GM21723 (cell line): ENCODE results near the gene FAM161B.
"Not testable (repeated sequence)": the region's sequence is repeated elsewhere in the genome, so short reads cannot be mapped to it uniquely, and the experiment has no call there.

Experiments
- ATAC-seq: cut with Tn5 transposase; IDR thresholded peaks from one replicate; pipeline ENCODE4 v1.9.1; 2021; ENCODE audit warnings: mild to moderate bottlenecking, moderate library complexity; ENCODE audit not compliant: unreplicated experiment

Gene FAM161B

DNA sequence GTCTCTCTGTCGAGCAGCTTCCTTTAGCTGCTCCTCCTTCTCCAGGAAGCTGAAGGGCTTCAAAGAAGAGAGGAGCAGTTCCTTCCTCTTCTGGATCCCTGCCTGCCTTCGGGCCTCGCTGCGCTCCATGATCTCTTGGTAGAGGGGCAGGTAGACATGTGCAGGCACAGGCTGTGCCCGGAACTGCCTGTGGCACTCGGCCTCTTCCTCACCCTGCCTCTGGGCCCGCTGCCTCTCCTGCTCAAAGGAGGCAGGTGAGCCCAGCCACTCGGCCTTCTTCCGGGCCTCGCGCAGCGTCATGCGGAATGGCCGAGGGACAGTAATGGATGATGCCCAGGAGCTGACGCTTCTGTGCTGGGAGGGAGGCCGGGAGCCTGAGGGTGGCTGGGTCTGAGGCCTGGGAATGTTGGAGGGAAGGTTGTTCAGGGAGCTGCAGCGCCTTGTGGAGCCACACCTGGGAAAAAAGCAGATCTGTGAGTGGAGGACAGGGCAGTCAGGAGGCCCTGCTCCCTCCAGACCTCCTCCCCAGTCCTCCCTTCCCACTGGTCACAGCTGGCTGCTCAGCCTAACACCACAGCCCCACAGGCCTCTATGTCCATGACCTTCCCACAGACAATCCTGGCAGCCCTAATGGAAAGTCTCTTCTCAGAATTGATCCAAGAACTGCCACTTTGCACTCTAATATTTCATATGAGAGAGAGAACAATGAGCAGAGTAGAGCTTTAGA is 5.3 kb downstream of the FAM161B start:
- no peak for ATAC-seq

DNA sequence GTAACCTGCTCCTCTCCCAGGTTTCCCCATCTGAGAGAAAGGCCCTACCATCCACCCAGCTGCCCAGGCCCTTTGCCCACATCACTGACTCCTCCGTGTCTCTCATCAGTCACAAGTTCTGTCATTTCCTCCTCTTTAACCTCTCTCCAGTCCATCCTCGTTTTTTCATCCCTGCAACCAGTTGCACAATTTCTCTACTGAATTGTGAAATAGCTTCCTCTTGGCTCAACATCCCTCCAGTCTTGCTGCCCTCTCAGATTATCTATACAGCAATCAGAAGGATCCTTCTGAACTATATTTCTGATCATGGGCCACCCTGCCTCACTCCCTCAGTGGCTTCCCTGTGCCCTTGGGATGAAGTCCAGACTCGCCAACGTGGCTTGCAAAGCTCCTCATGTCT is 6.8 kb downstream of the FAM161B start:
- no peak for ATAC-seq

DNA sequence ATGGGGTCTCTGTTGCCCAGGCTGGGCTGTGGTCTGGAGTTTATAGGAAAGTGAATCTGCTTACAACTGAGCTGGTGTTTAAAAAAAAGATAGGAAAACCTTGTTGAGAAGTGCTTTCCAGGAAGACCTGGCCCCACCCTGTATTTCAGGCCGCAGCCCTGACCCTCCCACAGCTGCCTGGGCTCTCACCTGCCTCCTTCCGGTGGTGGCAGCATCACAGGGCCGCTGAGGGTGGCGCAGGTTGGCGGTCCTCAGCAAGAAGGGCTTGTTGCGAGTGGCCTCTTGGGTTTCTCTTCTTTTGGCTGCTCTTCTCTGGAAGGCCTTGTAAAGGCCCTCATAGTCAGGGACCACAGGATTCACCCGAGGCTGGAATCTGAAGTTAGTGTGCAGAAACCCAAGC is 7.7 kb downstream of the FAM161B start:
- ATAC-seq = no peak

DNA sequence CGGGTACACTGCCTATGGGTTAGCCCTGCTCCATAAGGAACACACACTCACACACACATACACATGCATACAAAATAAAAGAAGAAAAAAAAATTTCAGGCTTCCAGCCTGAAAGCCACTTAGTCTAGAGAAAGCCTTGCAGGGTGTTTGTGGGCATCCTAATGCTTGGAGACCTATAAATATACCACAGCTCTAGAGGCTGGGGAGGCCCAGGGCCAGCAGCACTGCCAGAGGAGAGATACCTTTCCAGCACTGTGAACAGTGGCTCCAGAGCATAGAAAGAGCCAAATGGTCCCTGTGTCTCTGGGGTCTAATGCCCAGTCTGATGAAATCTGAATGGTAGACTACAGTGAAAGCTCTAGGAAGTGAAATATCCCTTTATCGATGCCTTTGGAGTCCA is 12.9 kb downstream of the FAM161B start:
- ATAC-seq = no peak

DNA sequence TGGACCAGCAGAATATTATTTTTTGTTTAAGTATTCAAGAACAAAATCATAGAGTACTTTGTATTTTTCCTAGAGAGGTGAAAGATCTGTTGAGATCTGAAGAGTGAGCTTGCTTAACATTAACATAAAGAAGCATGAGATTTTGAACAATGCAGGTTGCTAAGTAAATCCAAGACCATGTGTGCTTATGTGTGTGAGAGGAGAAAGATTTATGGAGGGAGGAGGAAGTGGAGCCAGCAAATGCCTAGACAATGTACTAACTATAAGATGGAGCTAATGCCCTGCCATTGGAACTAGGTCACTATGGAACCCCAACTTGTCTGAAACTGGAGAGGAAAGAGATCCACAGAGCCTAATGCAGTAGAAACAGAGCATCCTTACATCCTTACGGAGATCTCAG is 13.3 kb downstream of the FAM161B start:
- no peak for ATAC-seq

DNA sequence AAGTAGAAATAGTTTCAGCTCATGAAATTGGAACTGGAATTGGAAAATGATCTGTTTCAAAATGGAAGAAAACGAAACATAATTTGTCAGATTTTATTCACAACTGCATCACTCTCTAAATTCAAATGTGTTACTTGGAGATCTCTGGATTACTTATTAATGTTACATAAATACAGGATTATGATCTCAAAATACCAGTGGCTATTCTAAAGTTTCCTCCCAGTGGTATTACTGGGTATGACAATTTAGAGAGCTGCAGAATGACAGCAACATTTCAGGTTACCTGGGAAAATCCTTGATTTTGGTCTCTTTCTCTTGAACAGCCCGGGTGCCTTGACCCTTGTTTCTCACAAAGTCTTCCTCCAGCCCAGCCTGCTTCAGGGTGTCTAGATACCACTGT is 14.2 kb downstream of the FAM161B start:
- ATAC-seq = no peak

DNA sequence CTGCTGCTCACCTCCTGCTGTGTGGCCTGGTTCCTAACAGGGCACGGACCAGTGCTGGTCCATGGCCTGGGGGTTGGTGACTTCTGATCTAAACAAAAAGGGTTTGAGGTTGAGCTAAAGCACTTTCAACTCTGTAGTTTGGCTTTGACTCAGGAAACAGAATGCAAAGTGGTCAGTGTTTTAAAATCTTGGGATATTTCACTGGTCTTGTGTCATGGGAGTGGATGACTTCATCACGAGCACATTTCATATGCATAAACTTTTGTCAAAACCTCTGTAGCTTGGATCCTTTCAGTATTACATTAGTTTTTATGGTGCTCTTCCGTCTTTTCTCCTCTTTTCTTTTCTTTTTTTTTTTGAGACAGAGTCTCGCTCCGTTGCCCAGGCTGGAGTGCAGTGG is 25.6 kb downstream of the FAM161B start:
- no peak for ATAC-seq

DNA sequence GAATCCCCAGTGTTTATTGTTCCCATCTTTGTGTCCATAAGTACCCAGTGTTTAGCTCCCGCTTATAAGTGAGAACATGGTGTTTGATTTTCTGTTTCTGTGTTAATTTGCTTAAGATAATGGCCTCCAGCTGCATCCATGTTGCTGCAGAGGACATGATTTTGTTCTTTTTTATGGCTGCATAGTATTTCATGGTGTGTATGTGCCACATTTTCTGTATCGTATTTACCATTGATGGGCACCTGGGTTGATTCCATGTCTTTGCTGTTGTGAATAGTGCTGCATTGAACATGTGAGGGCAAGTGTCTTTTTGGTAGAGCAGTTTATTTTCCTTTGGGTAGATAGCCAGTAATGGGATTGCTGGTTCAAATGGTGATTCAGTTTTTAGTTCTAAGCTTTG is 30.4 kb downstream of the FAM161B start:
- not testable (repeated sequence) for ATAC-seq

DNA sequence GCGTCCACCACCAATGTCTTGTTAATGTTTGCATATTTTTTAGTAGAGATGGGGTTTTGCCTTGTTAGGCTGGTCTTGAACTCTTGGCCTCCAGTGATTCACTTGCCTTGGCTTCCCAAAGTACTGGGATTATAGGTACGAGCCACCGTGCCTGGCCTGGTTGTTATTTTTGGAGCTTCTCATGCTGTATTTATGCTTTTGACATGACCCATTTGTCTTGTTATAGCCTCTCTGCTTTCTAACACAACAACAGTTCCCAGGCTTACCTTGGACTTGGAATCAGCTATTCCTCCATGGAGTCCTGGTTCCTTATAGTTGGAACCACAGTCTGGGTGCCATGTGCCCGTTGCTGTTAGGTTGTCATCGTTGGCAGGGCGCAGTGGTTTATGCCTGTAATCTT is 33.6 kb downstream of the FAM161B start:
- ATAC-seq = no peak

DNA sequence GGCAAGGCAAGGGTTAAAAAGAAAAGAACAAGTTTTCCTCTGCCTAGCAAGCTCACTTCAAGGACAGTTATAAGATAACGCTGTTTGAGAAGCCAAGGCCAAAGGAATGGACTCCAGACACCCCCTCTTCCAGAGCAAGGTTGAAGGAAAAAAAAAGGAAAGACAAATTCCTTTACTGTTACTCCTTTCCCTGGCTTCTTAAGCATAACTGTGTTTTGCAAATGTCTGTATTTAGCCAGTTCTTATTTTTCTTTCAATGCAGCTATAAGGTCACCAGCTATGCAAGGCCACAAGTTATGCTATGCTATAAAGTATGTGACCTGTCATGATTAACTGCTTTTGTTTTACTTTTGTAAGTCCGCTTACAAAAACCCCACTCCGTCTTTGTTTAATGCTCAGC is 36.6 kb downstream of the FAM161B start:
- no peak for ATAC-seq

DNA sequence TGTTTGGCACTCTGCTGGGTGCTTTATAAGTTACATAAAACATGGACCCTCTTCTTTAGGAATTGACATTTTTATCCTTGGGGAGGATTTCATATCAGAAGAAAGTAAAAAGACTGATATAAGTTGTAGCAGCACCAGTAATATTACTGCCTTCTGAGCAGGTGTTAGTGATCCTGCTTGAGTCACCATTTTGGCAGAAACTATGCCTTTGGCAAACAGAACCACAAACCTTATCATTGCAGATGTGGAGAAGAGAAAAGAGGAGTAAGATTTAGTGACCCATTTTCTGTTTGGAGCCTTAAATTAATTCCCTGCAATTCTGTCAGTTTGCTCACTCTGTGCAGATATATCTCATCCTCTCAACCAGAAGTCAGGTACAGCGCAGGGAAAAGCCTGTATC is 40.2 kb downstream of the FAM161B start:
- ATAC-seq = no peak

DNA sequence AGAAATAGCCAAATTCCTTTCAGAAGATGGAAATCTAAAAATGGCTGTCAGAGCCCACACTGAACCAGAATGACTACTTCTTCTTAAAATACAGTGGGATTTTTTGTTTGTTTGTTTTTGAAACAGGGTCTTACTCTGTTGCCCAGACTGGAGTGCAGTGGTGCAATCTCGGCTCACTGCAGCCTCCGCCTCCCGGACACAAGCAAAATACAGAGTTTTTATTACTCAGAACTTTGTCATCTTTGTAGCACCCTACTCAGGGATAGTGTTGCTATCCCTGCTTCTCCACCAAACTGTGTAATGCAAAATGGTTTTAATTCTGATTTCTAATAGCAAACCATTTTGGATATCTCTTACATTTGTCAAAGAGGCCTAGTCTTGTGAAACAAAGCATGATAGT is 46.9 kb downstream of the FAM161B start:
- ATAC-seq = no peak

DNA sequence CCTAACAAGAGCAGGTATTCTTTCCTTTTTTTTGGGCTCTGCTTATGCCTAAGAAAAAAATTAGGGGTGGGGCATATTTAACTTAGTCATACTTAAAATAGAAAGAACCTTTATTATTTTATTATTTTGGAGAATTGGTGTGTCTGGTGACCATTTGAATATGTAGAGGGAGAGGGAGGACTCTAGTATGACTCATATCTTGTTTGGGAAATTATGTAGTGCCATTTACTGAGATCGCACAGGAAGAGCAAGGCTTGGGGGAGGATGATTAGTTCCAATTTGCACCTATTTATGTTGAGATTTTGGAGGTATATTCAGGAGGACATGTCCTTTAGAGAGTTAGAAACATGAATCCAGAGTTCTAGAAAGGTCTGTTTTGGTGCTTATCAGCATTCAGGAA is 53.4 kb downstream of the FAM161B start:
- no peak for ATAC-seq

DNA sequence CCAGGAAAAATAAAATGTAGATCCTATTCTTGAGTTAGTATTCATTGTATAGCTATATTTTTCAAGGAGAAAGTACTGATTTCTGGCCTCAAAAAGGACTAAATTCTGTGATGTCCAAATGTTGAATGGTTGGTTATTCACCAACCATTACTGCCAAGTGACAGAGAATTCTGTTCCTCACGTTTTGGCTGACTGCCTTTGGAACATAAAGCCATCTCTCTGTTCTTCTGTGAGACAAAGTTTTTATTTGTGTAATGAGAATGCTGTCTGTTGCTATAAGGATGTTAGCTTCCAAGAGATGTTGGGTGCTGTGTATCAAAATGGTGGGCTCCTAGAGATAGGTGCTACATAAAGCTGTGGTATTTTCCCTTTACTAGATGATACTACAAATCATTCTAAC is 54.0 kb downstream of the FAM161B start:
- ATAC-seq = no peak

DNA sequence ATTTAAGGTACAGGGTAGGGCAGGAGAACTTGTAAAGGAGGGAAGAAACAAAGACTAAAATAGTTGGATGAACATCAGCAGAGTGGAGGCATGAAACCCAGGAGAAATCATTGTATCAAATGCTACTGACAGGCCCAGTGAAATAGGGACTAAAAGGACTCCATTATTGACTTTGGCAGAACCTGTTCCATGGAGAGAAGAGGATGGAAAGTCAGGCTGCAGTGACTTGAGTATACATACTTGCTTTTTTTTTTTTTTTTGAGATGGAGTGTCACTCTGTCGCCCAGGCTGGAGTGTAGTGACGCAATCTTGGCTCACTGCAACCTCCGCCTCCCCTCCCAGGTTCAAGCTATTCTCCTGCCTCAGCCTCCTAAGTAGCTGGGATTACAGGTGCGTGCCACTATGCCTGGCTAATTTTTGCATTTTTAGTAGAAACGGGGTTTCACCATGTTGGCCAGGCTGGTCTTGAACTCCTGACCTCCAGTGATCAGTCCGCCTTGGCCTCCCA is 55.7 kb downstream of the FAM161B start:
- not testable (repeated sequence) for ATAC-seq

DNA sequence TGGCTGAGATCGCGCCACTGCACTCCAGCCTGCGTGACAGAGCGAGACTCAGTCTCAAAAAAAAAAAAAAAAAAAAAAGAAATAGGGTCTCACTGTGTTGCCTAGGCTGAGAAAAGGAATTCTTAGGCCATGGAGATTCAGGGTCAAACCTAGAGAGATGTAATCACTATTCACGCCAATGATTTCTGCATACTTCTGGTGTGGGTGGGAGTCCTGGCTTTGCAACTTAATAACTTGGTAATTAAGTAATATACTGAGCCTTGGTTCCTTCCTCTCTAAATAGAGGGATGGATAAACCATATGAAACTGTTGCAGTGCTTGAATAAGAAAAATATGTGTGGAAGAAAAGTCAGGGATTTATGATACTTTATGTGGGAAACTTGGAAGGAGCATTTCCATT is 60.5 kb downstream of the FAM161B start:
- ATAC-seq = no peak

DNA sequence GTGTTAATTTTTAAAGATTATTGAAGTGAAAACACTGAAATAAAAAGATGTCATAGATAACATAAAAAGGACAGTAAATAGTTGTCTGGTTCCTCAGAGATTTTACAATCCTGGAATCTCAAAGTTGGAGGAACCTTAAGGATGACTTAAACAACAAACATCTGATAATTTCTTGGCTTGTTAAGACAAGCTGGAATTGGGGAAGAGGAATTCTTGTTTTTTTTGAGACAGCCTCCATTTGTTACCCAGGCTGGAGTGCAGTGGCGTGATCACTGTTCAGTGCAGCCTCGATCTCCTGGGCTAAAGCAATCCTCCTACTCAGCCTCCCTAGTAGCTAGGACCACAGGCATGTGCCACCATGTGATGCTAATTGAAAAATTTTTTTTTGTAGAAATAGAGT is 60.9 kb downstream of the FAM161B start:
- no peak for ATAC-seq

DNA sequence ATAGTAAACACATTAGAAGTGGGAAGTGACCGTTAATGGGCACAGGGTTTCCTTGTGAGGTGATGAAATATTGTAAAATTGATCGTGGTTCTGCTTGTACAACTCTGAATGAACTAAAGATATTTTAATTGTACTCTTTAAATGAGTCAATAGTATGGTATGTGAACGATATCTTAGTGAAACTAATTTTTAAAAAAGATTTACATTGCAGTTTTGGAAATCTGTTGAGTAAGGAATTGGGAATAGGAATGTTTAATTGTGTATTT is 61.5 kb downstream of the FAM161B start:
- no peak for ATAC-seq

DNA sequence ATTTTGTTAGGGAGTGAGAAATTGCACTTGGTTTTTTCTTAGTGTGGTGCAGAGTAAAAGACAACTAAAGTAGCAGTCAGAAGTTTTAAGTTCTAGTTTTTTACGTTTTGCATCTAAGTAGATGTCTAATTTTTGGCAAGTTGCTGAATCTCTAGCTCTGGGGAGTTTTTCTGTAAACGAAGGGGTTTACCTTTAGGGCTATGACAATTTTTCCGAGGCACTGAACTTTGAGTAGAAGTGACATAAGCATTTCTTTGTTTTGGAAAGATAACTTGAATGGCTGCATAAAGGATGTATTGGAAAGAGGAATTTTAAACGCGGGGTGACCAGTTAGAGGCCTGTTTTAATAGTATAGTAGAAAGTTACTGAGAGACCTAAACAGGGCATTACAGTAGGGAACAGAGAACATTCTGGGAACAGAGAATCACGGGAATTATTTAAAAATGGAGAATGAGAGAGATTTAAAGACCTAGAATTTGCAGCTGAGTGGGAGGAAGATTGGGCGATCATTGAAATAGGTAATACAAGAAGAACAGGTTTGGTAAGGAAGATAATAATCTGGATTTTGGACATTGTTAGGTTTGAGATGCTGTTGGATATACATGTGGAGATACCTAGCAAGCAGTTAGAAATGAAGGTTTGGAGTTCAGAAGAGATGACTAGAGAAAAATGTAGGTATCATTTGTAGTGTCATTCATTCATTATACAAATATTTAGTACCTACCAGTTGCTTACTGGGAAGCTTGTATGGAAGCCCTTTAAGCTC is 62.0 kb downstream of the FAM161B start:
- no peak for ATAC-seq

DNA sequence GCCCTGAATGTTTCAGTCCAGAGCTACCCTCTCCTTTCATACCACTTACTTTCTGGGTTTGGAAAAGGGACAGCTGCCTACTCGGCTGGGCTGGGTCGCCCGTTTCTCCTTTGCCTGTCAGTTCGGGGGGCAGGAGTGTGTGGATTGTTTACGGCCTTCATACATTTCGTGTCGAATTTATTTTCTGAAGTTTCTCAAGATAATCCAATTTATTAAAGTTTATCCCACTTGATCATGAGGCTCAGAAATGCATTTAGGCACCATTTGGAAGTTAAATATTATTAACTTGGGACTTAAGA is 62.6 kb downstream of the FAM161B start:
- no peak for ATAC-seq

DNA sequence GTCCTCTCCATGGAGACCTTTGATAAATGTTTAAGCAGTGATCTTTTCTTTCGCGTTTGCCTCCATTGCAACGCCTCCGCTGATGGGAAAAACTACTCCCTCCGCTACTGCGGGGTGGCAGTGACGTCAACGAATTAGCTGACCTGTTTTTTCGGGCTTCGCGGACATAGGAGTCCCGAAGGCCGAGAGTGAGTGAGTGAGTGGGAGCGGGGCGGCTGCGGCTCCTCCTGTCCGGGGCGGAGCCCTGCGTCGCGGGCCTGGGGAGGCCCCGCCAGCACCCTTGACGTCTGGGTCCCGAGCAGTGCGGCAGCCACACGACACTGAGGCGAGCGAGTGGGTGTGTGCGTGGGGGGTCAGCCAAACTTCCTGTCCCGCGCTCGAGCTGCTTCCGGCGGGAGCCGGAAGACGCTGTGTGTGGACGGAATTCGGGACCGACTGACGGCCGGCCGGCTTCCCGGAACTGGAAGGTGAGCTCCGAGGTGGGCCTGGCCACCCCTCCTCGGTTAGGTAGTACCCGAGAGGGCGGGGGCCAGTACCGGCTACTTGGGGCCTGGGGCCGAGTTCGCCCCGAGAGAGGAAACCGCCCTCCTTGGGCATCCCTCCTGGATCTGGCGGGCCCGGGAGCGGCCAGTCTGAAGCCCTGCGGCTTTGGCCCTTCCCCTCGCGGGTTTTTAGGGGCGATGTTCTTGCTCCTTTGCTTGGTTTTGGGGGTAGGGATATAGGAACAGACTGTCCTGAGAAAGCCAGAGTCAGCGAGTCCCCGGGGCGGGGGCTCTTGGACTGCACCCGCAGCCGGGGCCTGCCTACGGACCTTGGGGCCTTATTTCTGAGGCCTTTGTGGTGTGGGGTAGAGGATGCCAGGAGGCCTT is 63.2 kb downstream of the FAM161B start, which contains the start of gene ZNF410:
TSS of gene ZNF410 (plus strand) at position 411 of the 869 bp plus-strand sequence. CDS start 5,317 bp downstream, outside the sequence.
- peak; percentile 93 for ATAC-seq
